Activated T-cell treated with anti-CD3 and anti-CD28 coated beads, Interleukin-2, amount 50 U/mL, for 4 hours (primary cell): ENCODE data around the gene ENTPD8. TPM values are rescaled to one million over a fixed set of nuclear protein-coding genes. Genes with fewer than 3 reads are reported as not detected.
"Not testable (repeated sequence)": the region's sequence is repeated elsewhere in the genome, so short reads cannot be mapped to it uniquely, and the experiment has no call there.

Experiments
- ATAC-seq, 2 donors: fragments of 200-7000 bp; cut with Tn5 transposase; one replicate each; pipeline ENCODE4 v1.10.0; 2021
- DNase-seq: peaks from one replicate; pipeline ENCODE4 v3.0.0-alpha.2; 2020
- H3K27me3 Mint-ChIP-seq: one replicate; pipeline ENCODE4 v1.8.0; 2021; ENCODE audit warnings: low read depth, mixed read lengths
- H3K36me3 Mint-ChIP-seq: one replicate; pipeline ENCODE4 v1.8.0; 2022; ENCODE audit warnings: mixed read lengths; ENCODE audit not compliant: insufficient read depth
- H3K4me1 Mint-ChIP-seq: one replicate; pipeline ENCODE4 v1.8.0; 2021; ENCODE audit warnings: low read depth, mixed read lengths
- H3K4me3 Mint-ChIP-seq: one replicate; pipeline ENCODE4 v1.8.0; 2021; ENCODE audit warnings: mild to moderate bottlenecking, moderate library complexity, mixed read lengths
- H3K9me3 Mint-ChIP-seq: one replicate; pipeline ENCODE4 v1.8.0; 2021; ENCODE audit warnings: mixed read lengths
- total RNA-seq, 3 donors: library from RNA; stranded (reverse); gene quantifications; one replicate each; pipeline ENCODE4 v1.2.1, GENCODE V29; 2021

ENTPD8 gene
- total RNA-seq, 3 donors from 2014 or later, result not detected

DNA sequence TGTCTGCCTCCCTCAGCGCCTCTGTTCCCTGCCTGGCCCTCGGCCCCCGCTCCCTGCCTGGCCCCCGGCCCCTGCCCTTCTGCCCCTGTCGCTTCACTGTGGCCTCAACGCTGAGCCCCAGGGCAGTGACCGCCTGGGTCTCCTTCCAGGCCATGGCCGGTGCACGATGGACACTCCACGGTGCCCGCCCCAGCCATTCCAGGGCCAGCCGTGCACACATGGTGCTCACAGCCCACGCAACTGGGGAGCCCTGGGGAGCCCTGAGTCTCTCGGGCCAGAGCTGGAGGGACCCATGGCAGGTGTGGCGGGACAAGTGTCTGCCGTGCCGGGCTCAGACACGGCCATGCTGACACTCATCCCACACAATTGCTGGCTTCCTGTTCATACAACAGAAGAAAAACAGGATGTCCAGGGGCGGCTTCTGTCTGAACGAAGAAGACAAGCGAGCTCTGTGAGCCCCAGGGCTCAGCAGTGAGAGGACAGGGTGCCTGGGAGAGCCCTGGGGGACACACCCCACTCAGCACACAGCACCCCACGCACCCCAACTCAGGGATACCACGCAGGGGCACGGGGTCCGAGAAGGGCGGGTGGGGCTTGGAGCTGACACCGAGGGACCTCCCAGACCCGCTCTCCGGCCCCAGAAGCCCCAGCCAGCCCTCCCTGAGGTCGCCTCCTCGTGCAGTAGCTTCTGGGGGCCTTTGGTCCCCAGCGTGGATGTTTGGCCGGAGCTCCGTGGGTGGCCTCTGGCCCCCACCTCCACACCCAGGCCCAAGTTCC lies 53.9 kb downstream of the ENTPD8 start:
- Mint-ChIP-seq H3K27me3 (no peaks in the 10 kb centered on the region), H3K4me1 (peaks cover 14% of the 10 kb centered on the region), H3K9me3 (no peaks in the 10 kb centered on the region), H3K4me3 (peak overlapping the region; percentile 53), H3K36me3 (no peaks in the 10 kb centered on the region)
- ATAC-seq (peak; percentile 78 to 92), DNase-seq (peak; percentile 33)

DNA sequence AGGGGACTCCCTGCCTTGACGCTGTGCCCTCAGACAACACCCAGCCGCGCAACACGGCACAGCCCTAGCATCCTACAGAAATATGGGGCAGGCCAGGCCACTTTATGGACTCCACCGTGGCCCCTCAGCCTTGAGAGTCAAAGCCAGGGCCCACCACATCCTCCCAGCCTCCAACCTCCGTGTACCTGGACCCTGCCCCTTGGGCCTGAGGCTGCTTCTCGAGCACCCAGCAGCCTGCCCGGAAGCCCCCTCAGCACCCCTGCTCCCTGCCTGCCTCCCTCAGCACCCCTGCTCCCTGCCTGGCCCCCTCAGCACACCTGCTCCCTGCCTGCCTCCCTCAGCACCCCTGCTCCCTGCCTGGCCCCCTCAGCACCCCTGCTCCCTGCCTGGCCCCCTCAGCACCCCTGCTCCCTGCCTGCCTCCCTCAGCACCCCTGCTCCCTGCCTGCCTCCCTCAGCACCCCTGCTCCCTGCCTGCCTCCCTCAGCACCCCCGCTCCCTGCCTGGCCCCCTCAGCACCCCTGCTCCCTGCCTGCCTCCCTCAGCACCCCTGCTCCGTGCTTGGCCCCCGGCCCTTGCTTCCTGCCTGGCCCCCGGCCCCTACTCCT lies 54.5 kb downstream of the ENTPD8 start:
- H3K4me1 Mint-ChIP-seq, result peaks cover 14% of the 10 kb centered on the region
- not testable (repeated sequence) for H3K36me3 Mint-ChIP-seq, ATAC-seq, H3K9me3 Mint-ChIP-seq, DNase-seq, H3K27me3 Mint-ChIP-seq, H3K4me3 Mint-ChIP-seq

DNA sequence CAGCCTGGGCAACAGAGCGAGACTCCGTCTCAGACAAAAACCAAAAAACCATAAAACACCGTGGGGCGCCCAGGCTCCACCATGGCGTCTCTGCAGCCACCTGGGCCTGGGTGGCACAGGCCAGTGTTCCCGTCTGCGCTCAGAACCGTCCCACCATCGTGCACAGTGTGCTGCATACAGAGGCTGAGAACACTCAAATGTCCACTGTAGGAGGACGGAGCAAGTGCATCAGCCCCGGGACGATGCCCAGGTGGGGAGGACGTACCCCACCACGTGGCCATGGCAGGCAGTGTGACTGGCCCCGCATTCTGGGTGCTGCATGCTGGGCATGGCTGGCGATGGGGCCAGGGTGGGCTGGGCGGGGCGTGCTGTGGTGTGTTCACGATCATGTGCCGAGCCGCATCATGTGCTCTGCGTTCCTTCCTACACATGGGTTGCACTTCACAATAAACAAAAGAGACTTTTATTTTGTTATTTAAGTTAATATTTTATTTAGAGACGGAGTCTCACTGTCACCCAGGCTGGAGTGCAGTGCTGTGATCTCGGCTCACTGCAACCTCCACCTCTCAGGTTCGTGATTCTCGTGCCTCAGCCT lies 56.0 kb downstream of the ENTPD8 start:
- Mint-ChIP-seq H3K4me3 (no peak overlapping the region), H3K4me1 (peaks cover 12% of the 10 kb centered on the region), H3K9me3 (no peaks in the 10 kb centered on the region), H3K27me3 (no peaks in the 10 kb centered on the region), H3K36me3 (no peaks in the 10 kb centered on the region)
- DNase-seq (no peak), ATAC-seq (no peak)

Other genes with a start within 250 kb of the ENTPD8 start
- 10 to 100 TPM; 15.4 to 15.6 (median 15.5) TPM for gene TPRN, start 240.6 kb downstream of the ENTPD8 start, total RNA-seq
- 10 to 100 TPM; 42.3 to 45.1 (median 44.4) TPM for gene TMEM203, start 235.7 kb downstream of the ENTPD8 start, total RNA-seq
- 10 to 100 TPM; 45.2 to 53.7 (median 50.5) TPM for gene NDOR1, start 235.7 kb downstream of the ENTPD8 start, total RNA-seq
- gene RNF208, start 219.1 kb downstream of the ENTPD8 start, total RNA-seq, result 1 to 10 TPM; 3.3 to 6.0 (median 4.4) TPM
- under 1 TPM in 2 of 3 donors, not detected in 1; 0.46 to 0.50 TPM for gene CYSRT1, start 216.2 kb downstream of the ENTPD8 start, total RNA-seq
- not detected for gene RNF224, start 213.9 kb downstream of the ENTPD8 start, total RNA-seq
- not detected for gene SLC34A3, start 210.5 kb downstream of the ENTPD8 start, total RNA-seq
- gene TUBB4B, start 200.1 kb downstream of the ENTPD8 start, total RNA-seq, result 100 to 1,000 TPM; 345 to 383 (median 380) TPM
- gene STPG3, start 190.1 kb downstream of the ENTPD8 start, total RNA-seq, result not detected
- gene NELFB, start 186.0 kb downstream of the ENTPD8 start, total RNA-seq, result 10 to 100 TPM; 72.0 to 81.1 (median 73.5) TPM
- gene TOR4A, start 163.6 kb downstream of the ENTPD8 start, total RNA-seq, result 1 to 10 TPM; 3.2 to 4.0 (median 3.6) TPM
- 10 to 100 TPM in 2 of 3 donors, 1 to 10 TPM in 1; 7.6 to 15.6 (median 11.6) TPM for gene NRARP, start 139.1 kb downstream of the ENTPD8 start, total RNA-seq
- gene EXD3, start 18.2 kb downstream of the ENTPD8 start, total RNA-seq, result 1 to 10 TPM; 1.7 to 2.8 (median 2.5) TPM
- gene NOXA1, start 18.0 kb downstream of the ENTPD8 start, total RNA-seq, result under 1 TPM; 0.34 to 0.82 (median 0.46) TPM
- gene NSMF, start 18.0 kb upstream of the ENTPD8 start, total RNA-seq, result 10 to 100 TPM; 69.5 to 89.1 (median 87.7) TPM
- 1 to 10 TPM; 1.3 to 1.9 (median 1.8) TPM for gene PNPLA7, start 109.0 kb upstream of the ENTPD8 start, total RNA-seq
- 10 to 100 TPM; 81.6 to 99.0 (median 86.3) TPM for gene MRPL41, start 110.5 kb upstream of the ENTPD8 start, total RNA-seq
- gene DPH7, start 137.6 kb upstream of the ENTPD8 start, total RNA-seq, result 10 to 100 TPM; 34.1 to 37.7 (median 35.2) TPM
- gene ZMYND19, start 149.2 kb upstream of the ENTPD8 start, total RNA-seq, result 100 to 1,000 TPM in 2 of 3 donors, 10 to 100 TPM in 1; 98.6 to 122 (median 106) TPM
- gene ARRDC1, start 164.3 kb upstream of the ENTPD8 start, total RNA-seq, result 10 to 100 TPM; 27.5 to 39.3 (median 33.8) TPM
- gene EHMT1, start 177.6 kb upstream of the ENTPD8 start, total RNA-seq, result 10 to 100 TPM; 76.6 to 79.1 (median 78.1) TPM